Fibroblast of skin of scalp (primary cell): ENCODE measurements around the gene CCNF.
"Not testable (repeated sequence)": the region's sequence is repeated elsewhere in the genome, so short reads cannot be mapped to it uniquely, and the experiment has no call there.

Experiments used
- DNase-seq: peaks from one replicate; pipeline ENCODE4 v3.0.0-alpha.2; 2013

The CCNF gene

DNA sequence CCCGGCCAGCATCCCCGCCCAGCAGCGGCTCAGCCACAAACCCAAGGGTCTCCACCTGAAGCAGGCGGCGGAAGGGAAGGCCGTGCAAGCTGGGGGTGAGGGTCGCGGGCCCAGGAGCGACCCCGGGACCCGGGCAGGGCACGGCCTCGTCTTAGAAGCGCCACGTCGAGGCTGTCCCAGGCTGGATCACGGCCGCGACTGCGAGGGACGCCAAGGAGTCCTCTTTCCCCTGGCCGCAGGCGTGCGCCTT, 538 bp upstream of the CCNF start:
- no peak for DNase-seq

DNA sequence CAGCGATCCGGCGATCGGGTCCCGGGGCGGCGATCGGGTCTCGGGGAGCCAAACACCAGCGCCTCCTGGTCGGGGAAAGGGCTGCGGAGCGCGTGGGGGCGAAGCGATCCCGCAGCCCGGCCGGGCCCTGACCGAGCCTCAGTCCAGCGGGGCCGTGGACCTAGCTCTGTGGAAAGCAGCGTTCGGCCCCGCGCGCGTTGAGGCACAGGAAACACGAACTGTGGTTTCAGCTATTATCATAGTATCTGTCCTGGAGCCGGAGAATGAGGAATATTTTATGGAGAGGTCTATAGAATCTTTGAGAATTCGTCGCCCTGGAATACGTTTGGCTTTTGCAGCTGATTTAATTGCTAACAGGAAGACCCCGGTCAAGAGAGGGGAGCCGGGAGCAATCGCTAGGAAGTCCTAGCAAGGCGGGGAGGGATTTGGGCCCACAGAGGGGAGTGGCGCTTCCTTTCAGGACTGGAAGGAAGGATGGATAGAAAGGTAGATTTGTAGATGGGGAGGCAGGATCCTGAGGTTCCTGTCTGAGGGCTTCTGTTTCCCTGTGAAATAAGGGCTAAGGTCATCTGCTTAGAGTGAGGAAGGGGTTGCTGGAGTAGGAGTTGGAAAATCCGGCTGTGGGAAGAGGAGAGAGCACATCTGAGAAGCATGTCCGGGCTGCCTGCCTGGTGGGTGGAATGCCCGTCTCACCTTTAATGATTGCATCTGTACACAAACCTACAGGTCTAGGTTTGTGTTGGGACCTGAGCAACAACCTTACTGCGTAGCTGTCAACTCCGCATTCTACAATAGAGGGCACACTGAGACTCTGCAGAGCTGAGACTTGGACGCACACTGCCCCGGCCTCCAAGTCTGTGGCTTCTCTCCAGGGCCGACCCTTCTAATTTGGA, 770 bp downstream of the CCNF start:
- no peak for DNase-seq

DNA sequence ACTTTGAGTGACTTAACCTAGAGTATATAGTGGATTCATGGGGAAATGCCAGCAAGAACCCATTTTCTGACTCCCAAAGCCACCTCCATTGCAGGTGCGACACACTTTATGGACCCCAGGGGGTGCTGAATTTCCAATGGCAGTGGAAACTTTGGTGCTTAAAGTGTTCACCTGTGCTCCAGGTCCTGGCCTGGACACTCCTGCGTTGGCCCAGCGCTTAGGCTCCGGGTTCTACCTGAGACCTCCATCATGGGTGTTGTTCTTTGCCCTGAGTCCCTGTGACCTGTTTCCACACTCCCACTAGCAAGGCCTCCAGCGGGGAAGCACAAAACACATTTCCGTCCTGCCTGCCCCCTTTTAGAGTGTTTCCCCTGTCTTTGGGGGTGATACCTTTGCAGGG, 3.0 kb downstream of the CCNF start:
- no peak for DNase-seq

DNA sequence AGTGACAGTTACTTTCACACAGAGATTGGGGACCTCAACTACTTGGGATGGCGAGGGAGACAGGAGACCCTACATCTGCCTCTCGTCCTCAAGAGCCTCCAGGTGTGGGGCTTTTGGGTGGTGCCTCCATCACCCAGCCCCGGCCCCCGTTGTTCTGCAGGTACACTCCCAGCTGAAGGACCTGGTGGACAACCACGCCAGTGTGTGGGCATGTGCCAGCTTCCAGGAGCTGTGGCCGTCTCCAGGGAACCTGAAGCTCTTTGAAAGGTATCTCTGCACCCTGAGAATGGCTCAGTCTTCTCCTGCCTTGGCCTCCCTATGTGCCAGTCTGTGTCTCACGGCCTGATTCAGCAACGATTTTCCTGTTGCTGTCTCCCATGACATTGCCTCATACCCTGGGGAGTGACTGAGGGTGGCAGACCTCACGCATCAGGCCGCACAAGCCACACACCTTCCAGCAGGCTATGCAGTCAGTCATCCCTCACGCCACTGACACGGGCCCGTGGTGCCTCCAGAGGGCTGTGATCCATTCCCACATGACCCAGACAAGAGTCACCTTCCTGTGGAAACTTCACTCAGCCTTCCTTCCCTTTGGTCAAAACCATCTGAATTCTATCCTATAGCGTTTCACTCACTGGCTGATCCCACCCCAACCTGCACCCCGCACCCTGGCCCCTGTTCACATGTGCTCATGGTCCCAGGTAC, 3.7 kb downstream of the CCNF start:
- DNase-seq = no peak

DNA sequence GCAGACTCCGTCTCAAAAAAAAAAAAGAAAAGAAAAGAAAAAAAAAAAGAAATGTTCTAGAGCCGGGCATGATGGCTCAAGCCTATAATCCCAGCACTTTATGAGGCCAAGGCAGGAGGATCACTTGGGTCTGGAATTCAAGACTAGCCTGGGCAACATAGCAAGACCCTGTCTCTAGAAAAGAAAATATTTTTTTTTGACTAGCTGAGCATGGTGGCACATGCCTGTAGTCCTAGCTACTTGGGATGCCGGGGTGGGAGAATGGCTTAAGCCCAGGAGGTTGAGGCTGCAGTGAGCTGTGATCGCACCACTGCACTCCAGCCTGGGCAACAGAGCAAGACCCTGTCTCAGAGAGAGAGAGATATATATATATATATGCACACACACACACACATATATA, 6.0 kb downstream of the CCNF start:
- not testable (repeated sequence) for DNase-seq

DNA sequence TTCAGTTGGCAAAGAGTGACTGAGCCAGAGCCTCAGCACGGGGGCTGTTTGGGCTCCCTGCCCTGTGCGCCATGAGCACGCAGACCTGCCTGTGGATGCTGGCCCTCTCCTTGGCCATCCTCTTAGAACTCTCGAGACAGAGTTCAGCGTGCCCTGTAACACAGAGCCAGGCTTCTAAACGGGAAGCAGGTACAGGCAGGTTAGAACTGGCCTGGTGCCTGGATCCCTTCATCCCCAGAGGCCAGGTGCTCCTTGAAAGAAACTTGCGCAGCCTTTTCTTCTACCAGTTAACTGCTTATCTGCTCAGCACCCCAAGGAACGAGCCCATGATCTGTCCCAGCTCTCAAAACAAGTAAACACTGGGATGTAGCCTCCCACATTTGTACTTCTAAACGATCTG, 6.9 kb downstream of the CCNF start:
- no peak for DNase-seq

DNA sequence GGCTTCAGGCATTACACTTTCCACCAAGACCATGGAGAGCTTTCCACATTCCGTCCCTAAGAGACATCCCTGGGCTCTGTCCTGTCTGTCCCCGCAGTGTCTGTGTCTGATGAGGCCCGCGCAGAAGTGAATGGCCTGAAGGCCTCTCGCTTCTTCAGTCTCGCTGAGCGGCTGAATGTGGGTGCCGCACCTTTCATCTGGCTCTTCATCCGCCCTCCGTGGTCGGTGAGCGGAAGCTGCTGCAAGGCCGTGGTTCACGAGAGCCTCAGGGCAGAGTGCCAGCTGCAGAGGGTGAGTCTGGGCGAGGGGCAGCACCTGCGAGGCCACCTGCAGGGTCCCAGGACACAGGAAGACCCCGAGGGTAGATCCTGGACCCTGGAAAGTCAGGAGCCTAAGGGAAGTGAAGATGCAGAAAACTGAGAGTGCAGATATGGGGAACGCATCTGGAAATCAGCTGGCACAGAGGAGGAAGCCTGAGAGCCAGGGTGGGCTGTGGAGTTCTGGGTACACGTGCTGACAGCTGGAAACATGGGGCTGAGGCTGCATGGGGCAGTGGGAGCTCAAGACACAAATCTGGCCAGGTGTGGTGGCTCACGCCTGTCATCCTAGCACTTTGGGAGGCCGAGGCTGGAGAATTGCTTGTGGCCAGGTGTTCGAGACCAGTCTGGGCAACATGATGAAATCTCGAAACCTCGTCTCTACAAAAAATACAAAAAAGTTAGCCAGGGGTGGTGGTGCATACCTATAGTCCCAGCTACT, 8.0 kb downstream of the CCNF start:
- DNase-seq = no peak

DNA sequence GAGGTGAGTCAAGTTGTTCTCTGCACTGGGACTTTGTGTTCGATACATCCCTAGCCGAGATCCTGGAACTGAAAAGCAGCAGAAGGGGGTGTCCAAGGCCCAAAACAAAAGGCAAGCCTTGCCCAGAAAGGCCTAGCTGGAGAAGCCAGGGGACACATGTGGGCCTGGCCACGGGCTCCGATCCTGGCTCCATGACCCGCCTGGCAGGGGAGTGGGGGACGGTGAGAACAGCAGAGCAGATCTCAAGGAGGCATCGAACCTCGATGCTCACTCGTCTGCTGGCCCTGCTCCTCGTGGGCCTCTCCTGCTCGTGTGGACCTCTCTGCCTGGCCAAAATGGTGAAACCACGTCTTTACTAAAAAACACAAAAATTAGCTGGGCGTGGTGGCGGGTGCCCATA, 8.9 kb downstream of the CCNF start:
- no peak for DNase-seq

DNA sequence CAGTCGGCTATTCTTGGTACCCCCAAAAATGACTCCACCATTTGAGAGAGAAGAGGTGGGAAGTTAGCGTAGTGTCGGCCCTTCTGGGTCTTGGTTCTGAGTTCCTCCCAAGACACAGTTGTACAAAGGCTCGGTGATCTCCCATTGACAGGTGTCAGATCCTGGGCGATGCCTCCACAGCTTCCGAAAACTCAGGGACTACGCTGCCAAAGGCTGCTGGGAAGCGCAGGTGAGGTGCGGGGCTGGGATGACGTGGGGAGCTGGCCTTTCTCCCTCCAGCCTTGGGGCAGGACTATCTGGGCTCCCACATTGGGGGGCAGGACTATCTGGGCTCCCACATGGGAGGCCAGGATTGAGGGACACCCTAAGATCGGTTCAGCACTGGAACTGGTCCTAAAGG, 10.4 kb downstream of the CCNF start:
- no peak for DNase-seq

DNA sequence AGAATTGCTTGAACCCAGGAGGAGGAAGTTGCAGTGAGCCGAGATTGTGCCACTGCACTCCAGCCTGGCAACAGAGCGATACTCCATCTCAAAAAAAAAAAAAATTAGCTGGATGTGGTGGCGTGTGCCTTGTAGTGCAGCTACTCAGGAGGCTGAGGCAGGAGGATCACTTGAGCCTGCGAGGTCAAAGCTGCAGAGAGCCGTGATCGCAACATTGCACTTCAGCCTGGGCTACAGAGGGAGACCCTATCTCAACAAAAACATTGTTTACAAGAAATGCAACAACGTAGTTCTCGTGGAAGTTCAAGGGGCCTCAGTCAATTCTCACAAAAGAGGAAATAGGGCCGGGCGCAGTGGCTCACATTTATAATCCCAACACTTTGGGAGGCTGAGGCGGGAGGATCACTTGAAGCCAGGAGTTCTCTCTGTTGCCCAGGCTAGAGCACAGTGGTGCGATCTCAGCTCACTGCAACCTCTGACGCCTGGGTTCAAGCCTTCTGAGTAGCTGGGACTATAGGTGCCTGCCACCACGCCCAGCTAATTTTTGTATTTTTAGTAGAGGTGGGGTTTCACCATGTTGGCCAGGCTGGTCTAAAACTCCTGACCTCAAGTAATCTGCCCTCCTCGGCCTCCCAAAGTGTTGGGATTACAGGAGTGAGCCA, 12.0 kb downstream of the CCNF start:
- DNase-seq = not testable (repeated sequence)

DNA sequence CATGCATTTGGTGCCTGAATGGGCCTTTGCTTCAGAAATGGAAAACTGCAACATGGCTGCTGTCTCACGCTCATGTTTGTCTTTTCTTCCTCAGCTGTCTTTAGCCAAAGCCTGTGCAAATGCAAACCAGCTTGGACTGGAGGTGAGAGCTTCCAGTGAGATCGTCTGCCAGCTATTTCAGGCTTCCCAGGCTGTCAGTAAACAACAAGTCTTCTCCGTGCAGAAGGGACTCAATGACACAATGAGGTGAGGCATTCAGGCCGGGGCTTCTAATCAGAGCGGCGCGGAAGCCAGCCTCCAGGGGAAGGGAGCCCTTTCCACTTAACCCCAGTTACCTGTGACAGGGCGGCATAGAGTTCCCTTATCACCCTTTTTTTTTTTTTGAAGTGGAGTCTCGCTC, 14.3 kb downstream of the CCNF start:
- DNase-seq = no peak

DNA sequence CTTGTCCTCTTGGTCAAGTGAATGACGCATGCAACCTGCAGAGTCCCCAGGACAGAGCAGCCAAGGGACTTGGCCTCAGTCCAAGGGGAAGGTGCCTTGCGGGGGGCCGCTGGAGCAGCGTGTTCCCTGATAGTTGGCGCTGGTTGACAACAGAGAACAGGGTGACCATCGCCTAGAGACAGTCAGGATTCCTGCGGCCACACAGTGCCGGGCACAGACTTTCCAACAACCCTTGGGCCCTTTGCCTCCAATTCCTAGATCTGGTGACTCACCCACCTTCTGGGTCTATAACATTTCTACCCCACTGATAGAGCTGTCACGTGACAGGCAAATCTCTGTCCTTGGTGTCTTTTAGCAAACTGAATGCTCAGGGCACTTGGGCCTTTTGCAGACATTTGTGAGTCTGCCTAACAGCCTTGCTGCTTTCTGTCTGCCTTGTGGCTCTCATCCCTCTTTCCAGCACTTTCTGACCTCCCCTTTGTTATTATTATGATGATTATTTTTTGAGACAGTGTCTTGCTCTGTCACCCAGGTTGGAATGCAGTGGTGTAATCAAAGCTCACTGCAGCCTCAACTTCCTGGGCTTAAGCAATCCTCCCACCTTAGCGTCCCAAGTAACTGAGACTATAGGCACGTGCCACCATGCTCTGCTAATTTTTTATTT, 18.8 kb downstream of the CCNF start:
- DNase-seq = no peak

DNA sequence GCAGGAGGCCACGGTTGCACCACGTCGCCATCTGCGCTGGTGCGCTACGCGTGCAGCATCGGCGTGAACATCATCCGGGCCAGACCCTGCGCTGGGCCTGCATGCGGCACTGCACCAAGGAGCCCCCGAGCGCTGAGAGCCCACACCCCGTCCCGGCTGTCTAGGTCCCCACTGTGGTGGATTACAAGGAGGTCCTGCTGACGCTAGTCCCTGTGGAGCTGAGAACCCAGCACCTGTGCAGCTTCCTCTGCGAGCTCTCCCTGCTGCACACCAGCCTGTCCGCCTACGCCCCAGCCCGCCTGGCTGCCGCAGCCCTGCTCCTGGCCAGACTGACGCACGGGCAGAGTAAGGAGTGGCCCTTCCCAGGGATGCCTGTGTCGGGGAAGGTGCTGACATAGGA, 19.9 kb downstream of the CCNF start:
- no peak for DNase-seq

DNA sequence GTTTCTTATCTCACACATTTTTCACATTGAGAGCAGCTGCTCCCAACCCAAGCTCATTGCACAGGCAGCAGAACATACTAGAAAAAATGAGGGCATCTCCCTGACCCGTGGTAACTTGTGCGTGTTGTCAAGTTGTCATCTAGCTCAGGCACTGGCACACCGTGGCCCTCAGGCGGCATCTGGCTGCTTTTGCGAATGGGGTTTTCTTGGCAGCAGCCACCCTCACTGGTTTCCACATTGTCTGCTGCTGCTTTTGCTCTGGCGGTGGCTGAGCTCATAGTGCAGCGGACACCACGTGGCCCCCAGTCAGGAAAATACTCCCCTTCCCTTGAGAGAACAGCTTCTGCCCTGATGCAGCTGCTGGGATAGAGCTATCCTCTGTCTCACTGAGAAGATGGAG, 21.3 kb downstream of the CCNF start:
- no peak for DNase-seq

DNA sequence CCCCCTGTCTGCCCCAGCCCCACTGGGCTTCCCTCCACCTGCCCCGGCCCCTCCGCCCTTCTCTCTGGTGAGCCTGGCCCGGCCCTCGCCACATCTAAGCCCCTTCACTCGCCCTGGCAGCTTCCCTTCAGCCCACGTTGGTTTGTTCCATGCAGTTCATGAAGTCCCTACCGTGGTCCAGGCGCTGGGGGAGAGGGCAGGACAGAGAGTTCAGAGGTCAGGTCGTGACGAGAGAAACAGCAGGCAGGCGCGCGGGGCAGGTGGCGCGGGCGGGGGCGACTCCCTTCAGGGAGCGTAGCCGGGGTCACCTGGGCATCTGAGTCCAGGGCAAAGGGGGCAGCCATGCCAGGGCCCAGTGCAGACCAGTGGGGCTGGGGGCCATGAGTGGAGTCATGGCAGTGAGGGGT, 21.7 kb downstream of the CCNF start:
- no peak for DNase-seq

DNA sequence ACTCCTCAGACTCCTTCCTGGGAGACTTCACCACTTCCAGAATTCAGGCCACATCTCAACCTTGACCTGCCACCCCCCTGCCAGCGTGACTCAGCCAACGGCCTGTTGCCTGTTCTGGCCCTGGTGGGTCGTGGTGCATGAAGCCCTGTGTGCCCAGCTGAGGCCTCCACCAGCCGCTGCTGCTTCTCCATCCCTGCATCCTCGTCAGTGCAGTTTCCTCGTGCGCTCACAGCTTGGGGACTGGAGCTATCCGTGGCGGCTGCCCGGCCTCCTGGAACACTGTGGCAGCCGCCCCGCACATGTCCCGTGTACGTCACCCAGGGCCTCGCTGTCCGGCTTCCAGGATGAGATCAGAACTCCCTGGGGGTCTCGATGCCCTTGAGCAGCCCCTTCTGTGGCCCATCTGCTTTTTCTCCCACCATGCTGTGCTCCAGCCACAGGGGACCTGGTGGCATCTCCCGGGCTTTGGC, 22.6 kb downstream of the CCNF start:
- no peak for DNase-seq

DNA sequence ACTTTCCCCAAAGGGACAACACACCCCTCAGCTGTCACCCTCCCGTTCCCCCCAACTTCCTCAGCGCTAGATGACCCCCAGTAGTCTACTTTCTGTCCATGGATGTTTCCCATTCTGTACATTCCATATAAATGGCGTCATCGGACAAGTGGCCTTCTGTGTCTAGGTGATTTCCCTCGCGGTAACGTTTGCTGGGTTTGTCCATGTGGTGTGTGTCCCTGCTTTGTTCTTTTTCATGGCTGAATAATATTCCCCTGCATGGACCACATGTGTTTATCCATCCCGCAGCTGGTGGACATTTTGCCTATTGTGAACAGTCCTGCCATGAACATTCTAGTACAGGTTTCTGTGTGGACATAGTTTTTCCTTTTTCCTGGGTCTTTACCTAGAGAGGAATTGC, 23.4 kb downstream of the CCNF start:
- DNase-seq = no peak

DNA sequence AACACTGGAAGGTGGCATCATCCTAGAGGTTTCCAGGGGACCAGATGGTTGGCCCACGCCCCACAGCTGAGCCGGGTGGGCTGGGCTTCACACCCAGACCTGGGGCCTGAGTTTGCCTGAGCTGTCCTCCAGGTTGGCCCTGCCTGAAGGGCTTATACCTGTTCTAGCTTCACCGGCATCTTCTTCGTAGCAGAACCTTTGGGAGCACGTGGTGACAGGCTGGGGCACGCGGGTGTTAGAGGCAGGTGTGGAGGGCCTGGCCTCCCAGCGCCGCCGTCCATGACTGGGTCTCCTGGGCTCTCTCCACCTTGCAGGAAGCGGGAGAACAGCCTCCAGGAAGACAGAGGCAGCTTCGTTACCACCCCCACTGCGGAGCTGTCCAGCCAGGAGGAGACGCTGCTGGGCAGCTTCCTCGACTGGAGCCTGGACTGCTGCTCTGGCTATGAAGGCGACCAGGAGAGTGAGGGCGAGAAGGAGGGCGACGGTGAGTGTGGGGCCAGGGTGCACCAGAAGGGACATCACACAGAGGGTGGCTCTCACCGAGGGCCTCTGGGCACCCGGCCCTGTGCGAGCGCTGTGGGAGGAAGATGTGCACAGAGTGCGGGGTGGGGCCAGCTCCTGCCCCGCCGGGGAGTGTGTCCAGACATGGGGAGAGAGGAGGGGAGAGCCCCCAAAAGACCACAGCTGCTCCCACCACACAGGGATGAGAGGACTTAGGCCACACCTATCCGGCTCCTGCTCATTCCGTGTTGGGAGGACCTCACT, 26.0 kb downstream of the CCNF start:
- DNase-seq = no peak

DNA sequence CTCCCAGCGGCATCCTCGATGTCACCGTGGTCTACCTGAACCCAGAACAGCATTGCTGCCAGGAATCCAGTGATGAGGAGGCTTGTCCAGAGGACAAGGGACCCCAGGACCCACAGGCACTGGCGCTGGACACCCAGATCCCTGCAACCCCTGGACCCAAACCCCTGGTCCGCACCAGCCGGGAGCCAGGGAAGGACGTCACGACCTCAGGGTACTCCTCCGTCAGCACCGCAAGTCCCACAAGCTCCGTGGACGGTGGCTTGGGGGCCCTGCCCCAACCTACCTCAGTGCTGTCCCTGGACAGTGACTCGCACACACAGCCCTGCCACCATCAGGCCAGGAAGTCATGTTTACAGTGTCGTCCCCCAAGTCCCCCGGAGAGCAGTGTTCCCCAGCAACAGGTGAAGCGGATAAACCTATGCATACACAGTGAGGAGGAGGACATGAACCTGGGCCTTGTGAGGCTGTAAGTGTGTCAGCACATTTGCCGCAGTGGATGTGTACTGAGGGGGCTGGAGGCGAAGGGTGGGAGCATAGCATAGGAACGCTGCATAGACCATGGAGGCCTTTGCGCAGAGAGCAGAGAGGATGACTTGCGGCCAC, 27.4 kb downstream of the CCNF start:
- DNase-seq = no peak

DNA sequence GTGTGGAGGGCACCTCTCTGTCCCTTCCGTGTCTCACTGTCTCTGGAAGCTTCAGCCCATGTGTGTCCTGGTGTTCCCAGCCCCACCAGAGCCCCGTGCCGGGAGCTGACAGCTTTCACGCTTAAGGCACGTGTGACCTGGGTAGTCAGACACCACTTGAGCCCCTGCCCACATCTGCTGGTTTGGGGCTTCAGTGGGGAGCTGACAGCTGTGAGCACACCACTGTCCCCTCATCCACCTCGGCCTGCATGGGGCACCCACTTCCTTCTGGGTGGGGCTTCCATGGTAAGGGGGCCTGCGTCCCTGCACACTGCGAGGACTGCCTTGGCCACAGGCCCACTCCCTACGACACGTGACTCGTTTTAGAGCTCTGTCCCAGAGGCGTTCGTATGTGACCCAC, 28.0 kb downstream of the CCNF start:
- DNase-seq = no peak

DNA sequence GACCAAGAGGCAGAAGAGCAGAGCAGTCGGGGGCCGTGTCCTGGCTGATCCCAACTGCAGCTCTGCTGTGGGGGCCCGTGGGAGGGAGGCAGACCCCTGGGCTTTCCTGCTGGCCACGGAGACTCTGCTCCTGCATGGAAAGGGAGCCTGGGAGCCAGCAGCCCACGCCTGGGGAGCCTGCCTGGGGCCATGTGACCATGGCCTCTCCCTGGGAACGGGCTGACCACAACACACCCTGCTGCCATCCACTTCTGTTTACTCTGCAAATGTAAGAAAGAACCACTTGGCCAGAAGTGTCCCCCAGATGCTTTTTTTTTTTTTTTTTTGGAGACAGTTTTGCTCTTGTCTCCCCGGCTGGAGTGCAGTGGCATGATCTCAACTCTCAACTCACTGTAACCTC, 28.7 kb downstream of the CCNF start:
- no peak for DNase-seq
